PC-3 (cell line): ENCODE results near the gene NKAIN2. TPM values are rescaled to one million over a fixed set of nuclear protein-coding genes. Genes with fewer than 3 reads are reported as not detected.

Experiments
- ATAC-seq: fragments of 200-7000 bp; cut with Tn5 transposase; 2 replicates; pipeline ENCODE4 v1.9.1; 2020; ENCODE audit warnings: mild to moderate bottlenecking, moderate library complexity
- BruUV-seq: library from RNA; stranded (reverse); fragments of 400-500 nt; replicated peaks from 2 replicates; lab custom pipeline; 2021; lab: Mats Ljungman, UMichigan
- CTCF ChIA-PET: fragments of 300-600 bp; sonication (Branson Sonifier 250); formaldehyde crosslinking; loops from one replicate; lab custom pipeline; 2022; ENCODE audit warnings: antibody characterized with exemption; lab: Charles Lee
- POLR2A ChIA-PET: fragments of 300-600 bp; sonication (Branson Sonifier 250); formaldehyde crosslinking; loops from one replicate; lab custom pipeline; 2022; ENCODE audit warnings: antibody characterized with exemption; ENCODE audit not compliant: unreplicated experiment; lab: Charles Lee
- DNase-seq: peaks from one replicate; pipeline ENCODE4 v3.0.0-alpha.2; 2015
- H2AFZ ChIP-seq: fragments of 300-600 bp; sonication (generic); 2 replicates; pipeline ENCODE4 v1.6.0; 2016; ENCODE audit warnings: antibody characterized with exemption, low read length
- H3F3A ChIP-seq: fragments of 300-600 bp; sonication (generic); one replicate; pipeline ENCODE4 v1.6.0; 2017; ENCODE audit warnings: antibody characterized with exemption, low read length, control low read depth, mild to moderate bottlenecking; ENCODE audit not compliant: unreplicated experiment
- H3K27ac ChIP-seq: fragments of 300-600 bp; sonication (generic); 2 replicates; pipeline ENCODE4 v1.5.1; 2016; ENCODE audit warnings: mild to moderate bottlenecking, low read length
- H3K27me3 ChIP-seq: fragments of 300-600 bp; sonication (generic); 2 replicates; pipeline ENCODE4 v1.6.1; 2016; ENCODE audit warnings: low read length, mixed read lengths
- H3K36me3 ChIP-seq: fragments of 300-600 bp; sonication (generic); 2 replicates; pipeline ENCODE4 v1.6.1; 2016; ENCODE audit warnings: low read depth, mixed run types, low read length, mixed read lengths
- H3K4me1 ChIP-seq: fragments of 300-600 bp; sonication (generic); 2 replicates; pipeline ENCODE4 v1.5.1; 2016; ENCODE audit warnings: low read length; ENCODE audit not compliant: insufficient read depth
- H3K4me2 ChIP-seq: fragments of 300-600 bp; sonication (generic); 2 replicates; pipeline ENCODE4 v1.6.0; 2016; ENCODE audit warnings: low read length
- H3K4me3 ChIP-seq: fragments of 300-600 bp; sonication (generic); 2 replicates; pipeline ENCODE4 v1.5.1; 2016; ENCODE audit warnings: mild to moderate bottlenecking, low read length, mixed read lengths
- H3K79me2 ChIP-seq: fragments of 300-600 bp; sonication (generic); 2 replicates; pipeline ENCODE4 v1.6.1; 2017; ENCODE audit warnings: low read length, mixed read lengths
- H3K9ac ChIP-seq: fragments of 300-600 bp; sonication (generic); 2 replicates; pipeline ENCODE4 v1.6.0; 2016; ENCODE audit warnings: mild to moderate bottlenecking, low read length
- H3K9me2 ChIP-seq: fragments of 300-600 bp; sonication (generic); replicated peaks from 2 replicates; pipeline ENCODE4 v1.6.1; 2016; ENCODE audit warnings: mixed run types, low read length, mixed read lengths
- H3K9me3 ChIP-seq: fragments of 300-600 bp; sonication (generic); 2 replicates; pipeline ENCODE4 v1.6.1; 2016; ENCODE audit warnings: low read length, mixed read lengths
- H4K20me1 ChIP-seq: fragments of 300-600 bp; sonication (generic); 2 replicates; pipeline ENCODE4 v1.6.1; 2016; ENCODE audit warnings: low read length, mixed read lengths
- CTCF ChIP-seq: fragments of 300-600 bp; sonication (generic); conservative IDR thresholded peaks from 2 replicates; pipeline ENCODE4 v1.5.1; 2017; ENCODE audit warnings: antibody characterized with exemption, low read depth, mild to moderate bottlenecking, low read length
- EZH2 ChIP-seq: fragments of 300-600 bp; sonication (generic); IDR thresholded peaks from one replicate; pipeline ENCODE4 v1.6.1; 2017; ENCODE audit warnings: antibody characterized with exemption, mild to moderate bottlenecking, low read length; ENCODE audit not compliant: unreplicated experiment
- EZH2phosphoT487 ChIP-seq: fragments of 300-600 bp; sonication (generic); IDR thresholded peaks from 2 replicates; pipeline ENCODE4 v1.6.1; 2018; ENCODE audit warnings: mild to moderate bottlenecking, antibody characterized with exemption, low read length, borderline replicate concordance
- intact Hi-C: fragments of 100-400 bp; cut with micrococcal nuclease; formaldehyde crosslinking; loops from 2 replicates; pipeline ENCODE4 v1.9.0; 2023
- total RNA-seq: library from RNA; depleted of rRNA; stranded (reverse); fragments of >200 nt; gene quantifications from 2 replicates; pipeline ENCODE4 v1.2.3, GENCODE V29; 2014

Gene NKAIN2
- total RNA-seq, 1 experiment from 2014 or later: not detected

DNA sequence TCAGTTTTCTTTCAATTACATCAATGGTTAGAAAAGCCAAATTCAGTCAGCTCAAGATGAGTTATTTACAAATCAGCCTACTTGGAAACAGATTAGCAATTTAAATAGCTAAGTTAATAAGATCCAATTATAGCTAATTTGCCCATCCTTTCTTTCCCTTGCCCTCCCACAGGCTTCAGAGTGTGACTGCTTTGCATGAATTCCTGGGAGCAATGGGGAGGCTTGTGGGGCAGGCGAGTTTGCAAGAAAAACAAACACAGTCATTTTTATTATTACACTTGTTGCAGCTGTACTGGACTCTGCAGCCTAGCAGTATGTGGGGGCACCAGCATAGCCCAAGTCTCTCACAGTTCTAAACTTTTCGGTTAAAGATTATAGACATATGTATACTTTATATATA is 219.0 kb downstream of the NKAIN2 start:
- ATAC-seq (no peak), DNase-seq (no peak)
- ChIA-PET CTCF (no interaction called here), POLR2A (no interaction called here)
- Histone ChIP-seq H3K4me1 (no peaks in the 10 kb centered on the region), H2AFZ (no peak overlapping the region), H3K9me2 (no peaks in the 10 kb centered on the region), H3K9me3 (no peaks in the 10 kb centered on the region), H3K9ac (no peak overlapping the region), H4K20me1 (no peaks in the 10 kb centered on the region), H3K79me2 (no peaks in the 10 kb centered on the region), H3K27me3 (no peaks in the 10 kb centered on the region), H3K36me3 (no peaks in the 10 kb centered on the region), H3F3A (no peaks in the 10 kb centered on the region), H3K4me3 (no peak overlapping the region), H3K4me2 (no peak overlapping the region), H3K27ac (no peak overlapping the region)
- no TSS peak for BruUV-seq
- no peak for TF ChIP-seq EZH2
- intact Hi-C loops: no loop called here

- H3K79me2 ChIP-seq: no peaks in the 10 kb centered on the region
- no peaks in the 10 kb centered on the region for H3K4me1 ChIP-seq
- ATAC-seq: no peak
- no peak overlapping the region for H3K4me2 ChIP-seq
- H4K20me1 ChIP-seq: no peaks in the 10 kb centered on the region
- H3K9me3 ChIP-seq: no peaks in the 10 kb centered on the region
- no peak overlapping the region for H3K9ac ChIP-seq
- intact Hi-C loops: no loop called here
- no peaks in the 10 kb centered on the region for H3K9me2 ChIP-seq
- POLR2A ChIA-PET: no interaction called here
- no peak for DNase-seq
- TF ChIP-seq EZH2: no peak
- no peak for TF ChIP-seq CTCF
- TF ChIP-seq EZH2phosphoT487: no peak
- BruUV-seq: no TSS peak
- no peaks in the 10 kb centered on the region for H3K36me3 ChIP-seq
- H3K27me3 ChIP-seq: no peaks in the 10 kb centered on the region
- H3K27ac ChIP-seq: no peak overlapping the region
- no peaks in the 10 kb centered on the region for H3F3A ChIP-seq
- H3K4me3 ChIP-seq: no peak overlapping the region
- CTCF ChIA-PET: no interaction called here
- H2AFZ ChIP-seq: no peak overlapping the region
These were observed 223.0 kb downstream of the NKAIN2 start for GRCh38 chr6:124026694-124027093.

GRCh38 chr6:124027392-124027791 is 223.7 kb downstream of the NKAIN2 start:
- TF ChIP-seq CTCF (no peak), EZH2phosphoT487 (no peak), EZH2 (no peak)
- POLR2A ChIA-PET: no interaction called here
- Histone ChIP-seq H3K9me3 (no peaks in the 10 kb centered on the region), H3K4me3 (no peak overlapping the region), H3K9me2 (no peaks in the 10 kb centered on the region), H3K4me2 (no peak overlapping the region), H3K4me1 (no peaks in the 10 kb centered on the region), H3K9ac (no peak overlapping the region), H3K27ac (no peak overlapping the region), H4K20me1 (no peaks in the 10 kb centered on the region), H2AFZ (no peak overlapping the region), H3F3A (no peaks in the 10 kb centered on the region), H3K27me3 (no peaks in the 10 kb centered on the region), H3K36me3 (no peaks in the 10 kb centered on the region), H3K79me2 (no peaks in the 10 kb centered on the region)
- intact Hi-C loops: no loop called here
- DNase-seq (no peak), ATAC-seq (no peak)
- no TSS peak for BruUV-seq
- CTCF ChIA-PET: no interaction called here
